ENCODE results near the gene SLC24A4.

The SLC24A4 gene

DNA sequence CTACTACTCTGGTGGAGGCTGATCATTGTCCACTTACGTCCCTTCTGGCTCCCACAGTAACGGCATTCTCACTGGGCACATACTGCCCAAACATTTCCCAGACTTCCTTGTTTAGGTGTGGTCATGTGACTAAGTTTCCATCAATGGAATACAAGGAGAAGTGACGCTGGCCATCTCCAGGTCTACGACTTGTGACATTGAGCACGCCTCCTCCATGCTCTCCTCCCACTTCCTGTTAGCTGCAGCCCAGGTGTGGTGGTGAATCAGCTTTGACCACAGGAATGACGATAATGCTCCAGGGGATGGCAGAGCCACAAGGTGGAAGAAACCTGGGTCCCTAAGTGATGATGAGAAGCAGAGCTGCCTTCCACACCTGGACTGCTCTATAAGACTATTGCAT, 6.0 kb upstream of the SLC24A4 start:
- DNase-seq: no peak

GRCh38 chr14:92317511-92317910, 5.5 kb upstream of the SLC24A4 start:
- no peak for DNase-seq

- no peak for DNase-seq
Observed at GRCh38 chr14:92321701-92322100, 1.3 kb upstream of the SLC24A4 start.

GRCh38 chr14:92322516-92322915, 449 bp upstream of the SLC24A4 start:
- no peak for DNase-seq

GRCh38 chr14:92323916-92324818, 1.2 kb downstream of the SLC24A4 start:
- no peak for DNase-seq

DNA sequence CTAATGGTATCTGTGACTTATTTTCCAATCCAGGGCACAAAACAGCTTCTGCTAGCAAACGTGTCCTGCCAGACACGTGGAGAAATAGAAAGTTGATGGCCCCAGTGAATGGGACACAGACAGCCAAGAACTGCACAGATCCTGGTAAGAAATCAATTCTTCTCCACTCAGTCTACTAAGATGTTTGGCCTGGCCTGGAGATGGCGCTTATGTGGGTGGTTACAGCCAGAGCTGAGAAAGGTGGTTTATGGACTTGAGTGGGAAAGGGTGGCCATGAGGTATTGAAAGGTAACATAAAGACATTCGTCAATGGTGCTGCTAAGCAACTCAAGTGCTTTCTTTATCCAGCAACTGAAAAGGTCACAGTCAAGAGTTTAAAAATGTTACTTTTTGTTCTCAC, 2.9 kb downstream of the SLC24A4 start:
- DNase-seq: peak; percentile 9

DNA sequence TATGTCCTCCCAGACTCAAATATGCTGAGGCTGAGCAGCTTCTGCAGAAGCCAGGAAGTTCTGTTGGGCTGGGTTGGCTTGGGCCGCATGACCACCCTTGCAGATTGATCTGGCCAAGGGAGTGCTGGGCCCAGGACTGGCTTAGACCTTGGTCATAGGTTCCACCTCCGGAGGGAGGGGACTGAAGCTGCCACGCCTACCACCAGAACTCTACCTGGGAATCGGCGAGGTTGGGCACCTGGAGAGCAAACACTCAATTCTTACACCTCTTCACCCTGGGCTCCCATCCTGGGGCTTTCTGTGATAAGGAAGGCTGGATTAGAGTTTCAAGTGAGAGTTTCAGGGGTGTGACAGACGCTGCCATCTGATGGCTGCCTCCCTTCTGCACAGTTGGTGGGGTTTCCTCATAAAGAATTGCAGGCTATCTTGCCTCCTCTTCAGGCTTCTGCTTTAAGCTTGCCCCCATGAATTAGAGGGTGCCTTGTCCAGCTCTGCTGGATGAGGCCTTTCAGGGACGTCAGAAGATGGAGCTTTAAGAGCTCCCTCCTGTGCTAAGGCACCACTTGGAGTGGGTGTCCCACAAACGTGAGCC, 5.8 kb downstream of the SLC24A4 start:
- DNase-seq: no peak

DNA sequence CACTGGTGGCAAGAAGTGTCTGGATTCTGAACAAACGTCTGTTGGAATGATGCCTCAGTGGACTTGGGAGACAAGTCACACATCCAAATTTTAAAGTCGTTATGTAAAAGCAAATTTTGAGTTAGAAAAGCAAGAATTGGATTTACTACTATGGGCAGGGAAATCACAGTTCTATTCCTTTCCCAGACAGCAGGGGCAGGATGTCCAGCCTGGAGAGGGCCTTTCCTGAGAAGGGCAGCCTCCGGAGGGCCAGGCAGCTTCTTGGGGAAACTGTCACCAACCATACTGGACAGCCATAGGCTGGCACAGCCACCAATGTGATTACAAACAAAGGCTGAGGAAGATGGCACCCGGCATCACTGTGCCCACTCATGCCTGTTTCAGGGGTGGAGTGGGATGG, 11.1 kb downstream of the SLC24A4 start:
- no peak for DNase-seq

DNA sequence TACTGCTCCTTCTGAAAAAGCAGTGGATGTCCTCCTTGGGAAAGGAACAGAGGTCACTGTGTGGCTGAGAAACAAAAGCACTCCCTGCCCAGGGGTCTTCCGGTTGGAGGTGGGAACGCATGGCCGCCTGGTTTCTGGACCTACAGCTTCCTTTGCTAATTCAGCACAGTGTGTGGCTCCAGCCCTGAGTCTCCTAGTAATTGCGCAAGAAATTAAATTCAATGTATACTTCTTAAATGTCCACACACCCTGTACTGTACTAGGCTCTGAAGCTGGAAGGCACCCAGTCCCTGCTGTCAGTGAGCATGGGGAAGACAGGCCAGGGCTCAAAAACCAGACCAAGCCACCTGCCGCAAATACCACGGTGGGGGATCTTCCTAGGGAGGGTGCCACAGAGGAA, 13.4 kb downstream of the SLC24A4 start:
- DNase-seq: no peak

DNA sequence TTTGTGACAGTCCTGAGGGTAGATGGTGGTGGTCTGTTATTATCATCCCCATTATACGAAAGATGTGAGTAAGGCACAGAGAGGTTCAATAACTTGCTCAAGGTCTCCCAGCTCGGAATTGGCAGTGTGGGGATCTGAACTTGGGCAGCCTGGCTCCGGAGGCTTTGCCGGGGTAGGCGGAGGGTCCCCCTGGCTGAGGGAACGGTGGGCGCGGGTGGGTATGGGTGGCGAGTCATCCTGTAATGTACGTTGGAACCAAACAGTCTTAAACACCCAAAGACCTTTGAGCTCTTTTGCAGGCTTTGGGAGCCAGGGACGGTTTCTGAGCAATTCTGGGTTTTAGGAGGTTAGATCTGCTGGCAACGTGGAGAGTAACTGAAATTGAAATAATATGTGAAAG, 16.5 kb downstream of the SLC24A4 start:
- no peak for DNase-seq

GRCh38 chr14:92340071-92340470, 17.1 kb downstream of the SLC24A4 start:
- DNase-seq: no peak

GRCh38 chr14:92340931-92341330, 18.0 kb downstream of the SLC24A4 start:
- no peak for DNase-seq

GRCh38 chr14:92341791-92342190, 18.8 kb downstream of the SLC24A4 start:
- no peak for DNase-seq

- no peak for DNase-seq
Observed at GRCh38 chr14:92348154-92348553, 25.2 kb downstream of the SLC24A4 start.

GRCh38 chr14:92351750-92352149, 28.8 kb downstream of the SLC24A4 start:
- DNase-seq: no peak

GRCh38 chr14:92352158-92352985, 29.4 kb downstream of the SLC24A4 start:
- DNase-seq: peak; percentile 7

- DNase-seq: no peak
Observed at GRCh38 chr14:92353447-92353846, 30.5 kb downstream of the SLC24A4 start.

DNA sequence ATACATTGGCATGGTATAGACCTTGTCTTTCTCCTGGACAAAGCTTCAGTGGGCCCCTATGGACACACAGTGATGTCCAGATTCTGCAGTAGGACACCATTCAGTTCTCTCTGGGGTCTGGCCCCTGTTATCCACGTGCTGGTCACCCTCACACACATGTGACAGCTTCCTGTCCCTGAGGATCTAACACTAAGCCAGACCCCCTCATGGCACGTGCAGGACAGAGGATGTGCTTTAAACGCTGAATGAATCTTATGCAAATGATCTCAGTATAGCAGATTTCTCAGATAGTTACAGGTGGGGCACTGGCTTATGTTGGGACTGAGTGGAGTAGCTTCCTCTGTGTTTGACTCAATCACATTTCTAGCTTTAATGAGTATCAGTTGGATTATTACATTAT, 33.7 kb downstream of the SLC24A4 start:
- no peak for DNase-seq

DNA sequence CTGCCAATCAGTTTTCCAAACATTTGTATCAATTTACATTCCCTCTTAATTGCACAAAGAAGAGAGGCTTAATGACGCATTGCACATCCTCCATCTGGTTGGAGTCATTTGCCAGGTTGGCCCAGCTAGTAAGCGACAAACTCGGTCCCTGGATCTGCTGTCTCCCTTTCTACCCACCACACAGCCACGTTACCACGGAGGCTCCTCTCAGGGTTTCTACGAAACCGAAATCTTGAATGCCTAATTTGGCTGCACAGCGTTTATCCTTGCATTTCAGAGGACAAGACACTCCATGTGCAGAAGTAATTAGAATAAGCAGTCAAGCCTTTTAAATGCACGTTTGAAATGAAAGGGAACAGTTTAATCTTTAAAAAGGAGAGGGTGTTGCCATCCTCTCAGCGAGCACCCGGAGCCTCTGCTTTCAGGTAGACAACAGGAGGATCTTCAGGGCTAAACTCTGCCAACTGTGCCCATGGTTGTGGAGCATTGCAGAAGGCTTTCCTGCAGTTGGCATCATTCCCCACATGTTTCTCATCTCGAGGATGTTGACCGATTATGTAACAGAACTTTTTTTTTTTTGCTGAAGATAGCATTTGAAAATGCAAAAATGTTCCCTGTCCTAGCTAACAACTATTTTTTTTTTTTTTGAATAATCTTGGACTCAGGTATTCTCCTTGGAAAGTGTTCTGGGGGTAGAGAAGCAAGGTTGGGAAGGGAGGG, 37.8 kb downstream of the SLC24A4 start:
- DNase-seq: no peak

- DNase-seq: no peak
Observed at GRCh38 chr14:92362781-92363235, 39.8 kb downstream of the SLC24A4 start.

GRCh38 chr14:92366237-92366636, 43.3 kb downstream of the SLC24A4 start:
- DNase-seq: no peak

DNA sequence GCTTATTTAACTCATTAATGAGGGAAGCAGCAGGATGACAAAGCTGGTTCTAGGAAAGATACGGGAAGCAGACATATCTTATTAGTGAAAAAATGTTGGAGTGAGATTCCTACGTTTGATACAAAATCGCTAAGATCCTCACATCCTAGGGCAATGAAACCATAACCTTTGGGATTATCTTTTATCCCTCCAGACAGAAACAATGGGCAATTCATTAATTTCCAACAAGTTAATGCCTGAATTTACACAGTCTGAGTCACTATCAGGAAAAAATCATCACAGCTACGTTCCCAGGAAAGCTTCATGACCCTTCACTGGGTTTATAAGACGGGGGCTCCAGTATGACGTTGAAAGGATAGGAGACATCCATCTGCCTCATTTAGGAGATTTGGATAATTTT, 45.0 kb downstream of the SLC24A4 start:
- no peak for DNase-seq

- no peak for DNase-seq
Observed at GRCh38 chr14:92369097-92369496, 46.1 kb downstream of the SLC24A4 start.

Measured in CD4-positive, alpha-beta T cell treated with Interleukin-12 subunit alpha and Interleukin-12 subunit beta, for 1 hour (primary cell).